SHP77 (cell line): ENCODE data around the gene CNTN4.

Source experiments
- DNase-seq, 2 experiments: peaks; one replicate each; lab custom pipeline; 2025; lab: John Stamatoyannopoulos, UW

CNTN4 gene

DNA sequence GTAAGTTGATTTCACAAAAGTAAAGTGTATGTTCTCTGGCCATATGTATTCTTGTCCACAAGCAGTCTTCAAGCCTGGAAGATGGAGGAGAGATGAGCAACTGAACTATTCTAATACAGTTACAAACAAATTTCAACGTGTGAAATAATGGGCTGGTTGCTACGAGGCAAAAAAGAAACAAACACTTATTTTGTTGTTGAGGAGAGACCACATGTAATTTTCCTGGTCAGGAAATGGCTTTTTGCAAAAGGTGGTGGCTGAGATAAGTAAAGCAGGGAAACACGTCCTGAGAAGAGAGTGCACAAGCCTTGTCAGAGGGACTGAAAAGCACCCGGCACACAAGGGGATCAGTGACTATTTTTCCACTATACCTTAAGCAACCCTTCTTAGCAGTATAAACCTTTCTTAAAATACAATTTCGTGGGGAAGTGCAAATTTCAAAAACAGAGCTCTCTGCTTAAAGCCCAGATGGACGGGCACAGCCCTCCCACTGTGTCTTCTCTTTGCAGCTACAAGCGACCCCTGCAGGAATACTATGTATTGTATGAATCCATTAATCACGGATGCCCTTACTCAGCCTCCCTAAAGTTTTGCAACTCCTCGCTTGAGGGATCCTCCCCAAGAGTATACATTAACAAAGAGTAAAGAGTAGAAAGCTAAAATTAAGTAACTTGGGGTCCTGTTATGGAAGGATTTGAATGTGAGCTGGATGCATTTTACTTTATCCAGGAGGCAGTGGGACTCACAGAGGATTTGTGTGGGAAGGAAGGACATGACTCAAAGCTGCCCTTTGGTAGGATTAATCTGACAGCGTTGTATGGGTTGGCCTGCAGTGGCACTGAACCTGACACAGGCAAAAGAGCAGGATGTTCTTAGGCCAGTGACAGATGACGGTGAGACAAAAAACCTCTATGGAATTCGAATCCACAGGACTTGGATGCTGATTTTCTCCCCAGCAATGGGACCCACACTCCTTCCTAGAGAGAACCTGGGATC, 757.8 kb downstream of the CNTN4 start:
- DNase-seq: no peak

DNA sequence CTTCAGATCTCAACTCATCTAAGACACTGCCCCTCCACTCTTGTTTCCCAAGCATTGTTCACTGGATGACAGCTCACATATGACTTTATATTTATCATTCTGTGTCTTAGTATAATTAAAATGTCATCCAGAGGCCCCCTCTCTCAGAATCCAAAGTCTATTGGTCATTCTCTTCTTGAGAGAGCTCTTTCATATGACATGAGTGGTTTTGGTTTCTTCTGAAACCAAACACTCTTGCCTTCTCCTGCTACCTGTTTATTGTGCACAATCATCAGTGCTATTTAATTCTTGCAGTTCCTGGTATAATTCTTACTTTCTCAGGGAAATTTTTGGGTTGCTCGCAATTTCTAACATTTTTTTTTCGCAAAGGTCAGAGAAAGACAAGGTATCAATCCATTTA, 762.0 kb downstream of the CNTN4 start:
- no peak for DNase-seq

DNA sequence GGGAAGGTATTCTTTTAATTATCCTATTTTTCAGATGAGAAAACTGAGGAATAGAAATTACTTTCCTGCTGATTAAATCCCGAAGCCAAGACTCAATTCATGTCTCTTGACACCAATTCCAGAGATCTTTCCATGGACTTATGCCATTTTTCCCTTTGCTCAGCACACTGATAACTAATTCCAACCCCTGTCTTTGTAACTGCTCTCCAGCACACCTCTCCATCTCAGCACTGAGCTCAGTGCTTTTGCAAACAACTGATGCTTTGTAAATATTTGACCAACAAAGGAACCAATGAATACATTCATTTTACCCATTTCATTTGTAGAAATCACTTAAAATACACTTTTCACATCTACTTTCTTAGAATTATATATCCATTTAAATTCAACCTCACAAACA, 762.5 kb downstream of the CNTN4 start:
- DNase-seq: no peak

DNA sequence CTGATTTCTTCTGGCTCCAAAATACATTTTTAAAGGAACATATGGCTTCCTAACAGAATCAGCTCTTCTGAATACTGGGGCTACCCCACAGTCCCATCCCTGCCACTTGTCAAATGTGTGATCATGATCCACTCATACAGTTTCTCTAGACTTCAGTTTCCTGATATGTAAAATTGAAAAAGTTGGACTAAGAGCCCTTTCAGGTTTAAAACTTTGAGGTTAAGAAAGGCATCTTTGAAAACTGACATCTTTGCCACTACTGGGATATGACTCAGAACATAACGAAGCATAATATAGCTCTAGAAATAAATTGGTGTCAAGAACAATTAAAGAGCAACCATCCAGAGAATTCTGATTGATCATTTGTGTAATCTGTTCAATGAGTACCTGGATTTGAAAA, 763.3 kb downstream of the CNTN4 start:
- DNase-seq: no peak

DNA sequence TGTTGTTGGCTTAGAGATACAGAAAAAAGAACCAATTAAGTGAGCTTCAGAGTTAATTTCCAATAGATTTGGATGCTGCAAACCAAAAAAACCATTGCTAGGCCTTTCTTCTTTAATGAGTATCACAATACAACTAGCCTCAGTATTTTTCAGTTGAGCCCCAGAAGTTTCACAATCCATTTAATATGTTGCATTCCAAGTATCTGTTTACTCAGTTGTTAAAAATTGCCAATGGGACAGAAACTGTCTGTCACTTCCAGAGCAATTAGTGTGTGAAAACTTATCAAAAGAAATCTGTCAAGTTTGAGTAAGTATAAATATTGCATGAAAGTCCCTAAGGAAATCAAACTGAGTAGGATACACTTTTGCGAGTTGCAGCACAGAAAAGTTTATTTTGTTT, 763.7 kb downstream of the CNTN4 start:
- no peak for DNase-seq

DNA sequence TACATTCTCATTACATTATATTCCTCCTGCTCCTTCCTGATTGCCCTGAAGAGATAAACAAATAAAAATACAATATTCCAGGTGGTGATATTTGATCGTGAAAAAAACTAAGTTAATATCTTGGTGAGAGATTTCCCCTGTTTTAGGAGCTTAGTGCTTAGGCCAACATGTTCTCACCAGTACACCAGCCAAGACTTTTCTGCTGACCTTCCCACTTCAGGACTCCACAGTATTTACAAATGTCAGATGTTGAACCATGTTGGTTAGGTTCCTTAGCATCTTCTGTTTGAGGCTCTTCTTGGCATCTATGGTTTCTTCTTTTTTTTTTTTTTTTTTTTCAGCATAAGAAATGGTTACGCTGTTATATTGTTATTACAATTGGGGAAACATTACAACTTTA, 764.5 kb downstream of the CNTN4 start:
- DNase-seq: no peak

DNA sequence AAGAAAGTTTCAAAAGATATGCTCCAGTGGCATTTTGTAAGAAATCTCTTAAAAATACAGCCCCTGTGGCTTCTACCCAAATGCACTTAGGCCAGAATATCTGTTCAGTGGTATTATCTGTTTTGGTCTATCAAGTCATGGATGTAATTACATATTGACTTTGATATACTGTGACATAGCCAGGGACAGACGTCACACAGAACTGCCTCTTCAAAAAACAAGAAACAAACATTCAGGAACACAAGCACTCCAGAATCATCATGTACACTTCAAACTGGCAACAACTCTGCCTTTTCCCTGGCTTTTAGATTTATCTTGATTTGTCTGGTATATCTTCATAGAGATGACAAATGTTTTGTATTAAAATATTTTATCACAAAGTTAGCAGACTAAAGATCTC, 771.2 kb downstream of the CNTN4 start:
- DNase-seq: no peak

DNA sequence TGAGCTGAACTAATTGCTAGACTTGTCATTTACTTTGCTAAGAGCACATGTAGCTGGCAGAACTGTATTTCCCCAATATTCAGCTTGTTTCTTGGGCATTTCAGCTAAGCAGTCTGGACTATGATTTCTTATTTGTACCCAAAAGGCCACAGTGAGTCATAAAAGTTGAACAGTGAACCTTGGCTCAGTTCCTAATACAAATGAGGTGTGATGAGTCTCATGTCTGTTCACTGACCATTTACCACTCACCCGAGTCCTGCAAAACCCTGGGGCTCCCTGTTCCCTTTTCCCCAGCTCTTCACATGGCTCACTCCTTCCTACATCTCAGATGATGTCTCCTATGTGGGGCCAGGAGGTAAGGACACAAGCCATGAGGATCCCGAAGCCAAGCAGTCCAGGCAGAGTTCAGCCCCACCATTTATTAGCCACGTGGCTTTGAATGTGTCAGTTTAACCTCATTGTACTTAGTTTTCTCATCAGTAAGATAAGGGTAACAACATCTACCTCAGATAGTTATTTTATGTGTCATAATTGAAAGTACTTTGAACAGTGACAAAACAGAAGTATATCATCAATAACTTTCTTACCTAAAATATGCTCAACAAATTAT, 772.2 kb downstream of the CNTN4 start:
- DNase-seq: no peak

DNA sequence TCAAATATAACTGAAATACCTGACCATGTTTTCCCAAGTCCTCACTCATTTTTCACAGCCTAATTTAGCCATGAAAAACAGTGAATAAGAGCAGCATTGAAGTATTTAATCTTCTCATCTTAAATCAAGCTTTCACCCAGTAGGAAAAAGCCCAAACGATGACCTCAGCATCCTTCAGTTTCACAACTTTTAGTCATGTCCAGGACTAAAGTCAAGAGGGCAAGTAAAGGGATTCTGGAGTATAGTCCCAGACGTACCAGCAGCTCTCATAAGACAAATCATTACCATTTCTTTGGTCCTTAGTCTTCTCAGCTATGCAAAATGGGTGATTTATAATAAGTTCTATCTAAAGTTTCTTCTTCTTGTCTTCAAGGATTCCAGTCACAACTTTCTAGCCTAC, 774.2 kb downstream of the CNTN4 start:
- no peak for DNase-seq

DNA sequence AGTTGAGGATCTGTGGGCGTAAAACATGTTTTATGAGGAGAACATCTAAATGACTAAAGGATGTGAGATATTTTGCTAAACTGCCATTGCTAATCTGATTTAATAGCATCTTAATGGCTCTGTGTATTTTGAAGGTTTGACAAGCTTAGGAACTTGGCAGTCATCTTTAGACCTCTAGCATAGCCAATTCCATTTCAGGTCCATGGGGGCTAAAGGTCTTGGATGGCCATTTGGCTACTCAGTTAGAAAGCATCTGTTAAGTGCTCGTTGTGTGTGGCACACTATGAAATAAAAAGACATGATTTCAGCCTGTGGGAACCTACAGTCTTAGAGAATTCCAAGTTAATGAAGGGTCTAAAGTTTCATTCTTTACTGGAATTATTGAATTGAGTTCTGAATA, 775.3 kb downstream of the CNTN4 start:
- no peak for DNase-seq

DNA sequence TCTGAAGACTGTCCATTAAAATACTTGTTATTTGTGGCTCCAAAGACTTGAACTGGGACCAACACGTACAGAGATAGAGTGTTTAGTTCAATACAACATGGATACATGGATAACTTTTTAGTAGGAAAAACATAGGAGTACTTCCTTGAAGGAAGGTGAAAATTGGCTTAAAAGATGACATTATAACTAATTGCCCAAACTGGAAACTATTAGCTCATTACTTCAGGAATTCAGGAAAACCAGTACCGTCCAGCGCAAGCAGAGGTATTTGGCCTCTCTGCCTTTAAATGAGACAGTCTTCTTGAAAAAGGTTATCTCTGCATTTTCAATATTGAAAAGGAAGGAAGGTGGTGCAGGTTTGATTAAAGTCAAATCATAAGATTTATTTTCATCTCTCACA, 777.0 kb downstream of the CNTN4 start:
- DNase-seq: no peak

DNA sequence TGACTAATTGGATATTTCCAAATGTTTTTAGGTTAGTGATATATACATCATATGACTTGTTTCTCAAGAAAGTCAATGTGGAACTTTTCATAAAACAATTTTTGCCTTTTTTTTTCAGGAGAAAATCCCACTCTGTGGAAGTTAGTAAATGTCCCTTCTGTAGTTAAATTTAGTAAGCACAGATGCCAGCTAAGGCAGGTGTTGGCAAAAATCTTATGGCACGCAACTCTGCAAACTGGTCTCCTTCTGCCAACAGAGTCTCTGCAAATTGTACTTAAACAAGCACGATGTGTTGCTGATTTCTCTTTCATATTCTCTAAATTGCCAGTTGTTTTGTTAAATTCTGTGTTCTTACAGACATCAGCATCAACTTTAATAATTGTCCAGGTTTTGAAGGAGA, 777.7 kb downstream of the CNTN4 start:
- no peak for DNase-seq

DNA sequence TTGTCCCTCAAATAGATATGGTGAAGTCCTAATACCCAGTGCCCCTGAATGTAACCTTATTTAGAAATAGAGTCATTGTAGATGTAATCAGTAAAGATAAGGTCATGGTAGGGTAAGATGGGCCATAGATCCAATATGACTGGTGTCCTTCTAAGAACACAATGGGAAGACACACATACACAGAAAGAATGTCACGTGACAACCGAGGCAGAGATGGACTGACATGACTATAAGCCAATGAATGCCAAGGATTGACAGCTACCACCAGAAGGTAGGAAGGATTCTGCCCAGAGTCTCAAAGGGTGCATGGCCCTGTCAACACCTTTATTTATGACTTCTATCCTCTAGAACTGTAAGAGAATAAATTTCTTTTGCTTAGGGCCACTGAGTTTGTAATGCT, 780.4 kb downstream of the CNTN4 start:
- DNase-seq: no peak

DNA sequence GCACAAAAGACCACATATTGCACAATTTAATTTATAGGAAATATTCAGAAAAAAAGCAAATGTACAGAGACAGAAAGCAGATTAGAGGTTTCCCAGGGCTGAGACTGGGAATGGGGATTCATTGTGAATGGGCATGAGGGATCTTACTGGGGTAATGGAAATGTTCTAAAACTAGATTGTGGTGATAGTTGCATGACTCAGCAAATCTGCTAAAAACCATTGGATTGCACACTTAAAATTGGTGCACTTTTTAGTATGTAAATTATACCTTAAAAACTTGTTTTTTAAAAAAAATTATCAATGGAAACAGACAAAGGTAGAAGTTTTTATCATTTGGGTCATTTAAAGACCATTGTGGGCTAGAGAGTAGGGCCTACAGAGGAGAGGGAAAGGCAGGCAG, 780.9 kb downstream of the CNTN4 start:
- no peak for DNase-seq

DNA sequence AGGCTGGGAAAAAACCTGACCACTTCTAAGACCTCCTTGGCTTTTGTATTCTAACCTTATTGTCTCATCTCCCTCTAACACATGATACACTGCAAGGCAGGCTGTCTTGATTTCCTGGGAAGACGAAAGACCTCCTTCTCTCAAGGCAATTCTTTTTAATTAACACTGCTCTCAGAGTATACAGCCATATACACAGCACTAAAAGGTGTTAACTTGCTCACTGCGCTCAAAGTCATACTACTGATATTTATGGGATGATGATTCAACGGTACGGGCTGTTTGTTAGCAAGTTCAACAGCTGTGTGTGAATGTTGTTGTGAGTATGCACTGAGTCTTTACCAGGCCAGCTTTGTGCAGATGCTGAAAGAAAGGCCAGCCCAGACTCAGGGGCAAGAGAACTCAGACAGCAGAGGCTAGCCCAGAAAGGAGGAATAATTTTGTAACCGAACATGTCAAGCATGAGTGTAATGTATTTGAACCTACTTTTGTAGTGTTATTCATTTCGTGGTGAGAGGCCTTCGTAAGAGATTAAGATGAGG, 781.6 kb downstream of the CNTN4 start:
- DNase-seq: no peak

DNA sequence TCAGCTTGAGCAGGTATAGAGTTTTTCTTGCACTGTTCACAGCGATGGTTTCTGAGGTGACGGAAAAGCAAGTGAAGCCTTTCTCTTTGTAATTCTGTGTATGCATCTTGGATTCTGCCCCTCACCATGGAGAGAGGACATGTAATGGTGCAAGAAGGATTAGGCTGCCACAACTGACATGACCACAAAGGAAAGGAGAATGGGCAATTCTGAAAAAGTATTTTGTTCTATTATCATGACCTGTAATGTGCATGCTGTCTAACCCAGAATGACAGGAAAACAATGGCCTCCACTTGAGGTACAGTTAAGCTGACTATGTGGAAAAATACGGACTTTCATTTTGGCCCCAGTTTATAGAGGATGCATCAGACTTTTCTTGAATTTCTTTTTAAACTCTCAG, 784.6 kb downstream of the CNTN4 start:
- no peak for DNase-seq

DNA sequence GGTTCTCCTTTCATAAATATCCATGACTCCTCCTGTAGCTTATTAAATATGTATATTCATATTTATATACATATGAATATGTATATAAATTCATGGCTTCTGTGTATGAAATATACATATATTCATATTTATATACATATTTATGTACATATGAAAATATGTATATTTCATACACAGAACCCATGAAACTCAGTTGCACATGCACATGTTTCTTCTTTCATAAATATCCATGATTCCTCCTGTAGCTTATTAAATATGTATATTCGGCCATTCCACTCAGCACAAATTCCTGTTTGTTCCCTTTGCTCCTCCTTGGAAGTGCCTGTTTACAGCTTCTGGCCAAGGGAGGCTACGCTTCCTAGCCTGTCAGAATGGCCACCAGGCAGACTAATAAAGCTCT, 789.9 kb downstream of the CNTN4 start:
- DNase-seq: no peak

DNA sequence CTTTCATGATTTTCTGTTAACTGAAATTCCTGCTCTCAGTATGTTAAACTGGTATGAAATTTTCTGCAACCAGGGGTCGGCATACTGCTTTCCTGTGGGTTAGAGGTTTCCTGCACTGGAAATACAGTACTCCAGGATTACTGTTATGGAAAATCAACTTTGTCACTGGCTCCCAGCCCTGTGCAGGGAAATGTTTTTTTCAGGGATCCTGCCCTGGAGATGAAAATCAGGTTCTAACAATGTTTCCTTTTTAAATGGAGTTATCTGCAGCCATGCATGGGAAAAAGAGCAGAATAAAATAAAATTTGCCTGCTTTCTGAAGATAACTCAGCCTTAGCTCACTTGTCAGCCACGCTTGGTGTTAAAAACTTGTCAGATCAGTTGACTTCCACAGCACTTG, 791.1 kb downstream of the CNTN4 start:
- DNase-seq: no peak

DNA sequence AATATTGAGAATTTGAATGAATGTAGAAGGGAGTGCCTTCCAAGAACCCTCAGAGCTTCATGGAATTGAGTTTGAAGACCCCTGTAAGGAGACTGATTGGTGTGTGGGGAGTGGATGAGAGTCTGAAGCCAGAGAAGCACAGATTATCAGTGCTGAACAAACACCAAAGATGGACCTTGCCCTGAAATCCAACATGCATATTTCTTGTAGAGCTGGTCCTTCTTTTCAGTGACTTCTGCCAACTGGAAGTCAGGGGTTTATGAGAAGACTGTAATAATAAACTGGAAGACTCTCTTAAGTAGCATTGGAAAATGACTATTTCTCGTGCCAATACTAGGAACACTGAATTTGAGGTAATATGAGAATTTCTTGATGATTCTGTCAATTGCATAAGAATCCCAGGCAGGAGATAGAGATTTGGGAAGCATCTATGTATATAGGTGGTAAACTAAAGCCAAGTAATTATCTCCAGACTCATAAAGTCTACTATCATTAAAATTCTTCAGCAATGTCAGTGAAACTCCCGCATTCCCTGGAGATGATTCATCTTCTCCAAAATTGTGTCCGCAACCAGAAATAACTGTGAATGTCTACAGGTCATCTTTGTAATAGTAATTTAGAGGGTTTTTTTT, 797.8 kb downstream of the CNTN4 start:
- DNase-seq: no peak

DNA sequence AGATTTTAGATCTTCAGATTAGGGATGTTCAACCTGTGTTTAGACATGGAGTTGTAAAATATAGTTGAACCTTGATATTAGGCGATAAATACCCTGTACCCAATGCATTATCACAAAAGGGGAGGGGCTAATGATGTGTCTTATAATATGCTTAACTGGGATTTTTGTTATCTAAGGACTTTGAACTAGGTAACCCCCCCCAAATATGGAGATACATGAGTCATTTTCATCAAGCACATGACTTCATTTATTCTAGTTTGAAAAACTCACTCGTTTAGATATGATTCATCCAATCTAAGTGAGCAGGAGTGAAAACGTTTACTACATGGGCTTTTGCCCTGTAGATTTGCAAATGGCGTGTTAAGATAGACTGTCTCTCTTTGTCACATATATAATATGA, 799.2 kb downstream of the CNTN4 start:
- DNase-seq: no peak

DNA sequence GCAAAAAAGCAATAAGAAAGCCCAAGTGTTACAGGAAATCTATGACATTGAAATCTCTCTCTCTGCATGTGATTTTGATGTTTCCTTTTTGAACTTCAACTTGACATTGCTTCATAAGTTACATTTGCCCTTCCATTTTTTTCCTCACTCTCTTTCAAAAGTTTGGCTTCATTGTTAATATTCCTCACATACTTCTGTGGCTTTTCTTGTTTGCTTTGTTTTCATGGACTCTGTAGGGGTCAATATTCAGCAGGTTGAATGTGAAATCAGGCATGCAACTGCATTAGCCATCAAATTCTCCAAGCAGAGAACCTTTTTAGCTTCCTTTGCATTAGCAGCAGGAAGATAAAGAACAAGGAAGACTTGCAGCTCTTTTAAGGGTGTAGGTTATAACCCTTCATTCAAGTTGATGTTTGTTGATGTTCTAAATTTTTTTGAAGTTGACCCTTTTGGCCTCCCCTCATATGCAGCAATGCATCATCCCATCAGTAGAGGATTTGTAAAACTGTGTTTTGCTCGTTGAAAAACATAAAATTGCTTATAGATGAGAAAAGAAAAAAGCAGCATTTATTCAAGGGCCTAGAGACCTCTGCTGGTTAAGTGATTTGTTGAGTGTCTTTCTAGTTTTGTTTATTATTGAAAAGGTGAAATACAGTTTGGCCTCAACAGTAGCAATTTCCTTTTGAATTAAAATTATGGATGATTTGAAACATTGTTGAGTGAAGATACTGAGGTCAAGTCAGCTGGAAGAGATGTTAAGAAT, 800.1 kb downstream of the CNTN4 start:
- no peak for DNase-seq

DNA sequence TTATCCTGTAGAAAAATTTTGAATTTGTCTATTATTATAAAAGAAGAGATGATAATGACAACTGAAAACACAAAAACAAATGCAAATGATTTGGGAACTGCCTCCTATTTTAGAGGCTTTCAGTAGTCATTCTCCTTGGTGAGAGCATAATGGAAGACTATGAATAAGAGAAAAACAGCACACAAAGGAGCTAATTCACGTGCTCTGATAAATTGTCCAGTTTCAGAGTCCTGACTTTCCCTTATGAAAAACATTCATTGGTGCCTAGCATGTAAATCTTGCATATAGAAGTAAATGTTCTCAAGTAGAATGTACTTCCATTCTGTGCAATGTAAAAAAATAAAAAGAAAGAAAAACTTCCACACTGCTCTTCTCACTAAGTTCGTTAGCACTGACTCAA, 805.4 kb downstream of the CNTN4 start:
- no peak for DNase-seq
